Caco-2 (cell line): ENCODE measurements around the gene PCDHA10. TPM values are rescaled to one million over a fixed set of nuclear protein-coding genes. Genes with fewer than 3 reads are reported as not detected.

ENCODE experiments used
- BruUV-seq: library from RNA; stranded (reverse); fragments of 400-500 nt; replicated peaks from 2 replicates; lab custom pipeline; 2021; lab: Mats Ljungman, UMichigan
- CTCF ChIA-PET: fragments of 300-600 bp; sonication (Branson Sonifier 250); formaldehyde crosslinking; loops from one replicate; lab custom pipeline; 2022; ENCODE audit warnings: antibody characterized with exemption; lab: Charles Lee
- POLR2A ChIA-PET: fragments of 300-600 bp; sonication (Branson Sonifier 250); formaldehyde crosslinking; loops from one replicate; lab custom pipeline; 2022; ENCODE audit warnings: antibody characterized with exemption; lab: Charles Lee
- DNase-seq, 2 experiments: peaks; one replicate each; pipeline versions ENCODE4 v3.0.0 to v3.0.0-alpha.2; 2020 to 2022
- H3K27me3 ChIP-seq: replicated peaks from 2 replicates; pipeline ENCODE4 v1.6.0; 2011; ENCODE audit warnings: low read length; ENCODE audit not compliant: control insufficient read depth, insufficient read depth
- H3K36me3 ChIP-seq: 2 replicates; pipeline ENCODE4 v1.5.1; 2011; ENCODE audit warnings: low read length; ENCODE audit not compliant: control insufficient read depth, insufficient read depth
- H3K4me1 ChIP-seq: fragments of 250-450 bp; sonication (Bioruptor Pico); 2 replicates; pipeline ENCODE4 v1.5.1; 2020; ENCODE audit warnings: mild to moderate bottlenecking
- H3K4me3 ChIP-seq: 2 replicates; pipeline ENCODE4 v1.5.1; 2011; ENCODE audit warnings: low read depth, mild to moderate bottlenecking, control low read depth, low read length
- H3K9me3 ChIP-seq: fragments of 250-450 bp; sonication (Bioruptor Pico); 2 replicates; pipeline ENCODE4 v1.5.1; 2020; ENCODE audit warnings: mild to moderate bottlenecking, moderate library complexity
- H3K27ac Mint-ChIP-seq: one replicate; pipeline ENCODE4 v1.8.0; 2022; ENCODE audit warnings: mixed read lengths; ENCODE audit not compliant: unreplicated experiment
- H3K27me3 Mint-ChIP-seq: one replicate; pipeline ENCODE4 v1.8.0; 2022; ENCODE audit warnings: mixed read lengths; ENCODE audit not compliant: insufficient read depth, unreplicated experiment
- H3K36me3 Mint-ChIP-seq: one replicate; pipeline ENCODE4 v1.8.0; 2022; ENCODE audit warnings: mild to moderate bottlenecking, mixed read lengths; ENCODE audit not compliant: insufficient read depth, unreplicated experiment
- H3K4me1 Mint-ChIP-seq: one replicate; pipeline ENCODE4 v1.8.0; 2022; ENCODE audit warnings: low read depth, mixed read lengths; ENCODE audit not compliant: unreplicated experiment
- H3K4me3 Mint-ChIP-seq: one replicate; pipeline ENCODE4 v1.8.0; 2022; ENCODE audit warnings: mild to moderate bottlenecking, moderate library complexity, mixed read lengths; ENCODE audit not compliant: unreplicated experiment
- H3K9me3 Mint-ChIP-seq: one replicate; pipeline ENCODE4 v1.8.0; 2022; ENCODE audit warnings: mixed read lengths; ENCODE audit not compliant: unreplicated experiment
- CTCF ChIP-seq, 2 experiments: fragments of 200-600 bp in 1 of 2; IDR thresholded peaks; 1 replicate in 1 of 2; 2 replicates in 1 of 2; pipeline versions ENCODE4 v1.5.1 to v1.8.0; 2011 to 2022; ENCODE audit warnings: antibody characterized with exemption in 1 of 2, control low read depth in 1 of 2, inconsistent platforms in 1 of 2, low read depth in 1 of 2, low read length in 1 of 2, mild to moderate bottlenecking in 1 of 2, moderate library complexity in 1 of 2; ENCODE audit not compliant: insufficient read depth in 1 of 2, severe bottlenecking in 1 of 2, unreplicated experiment in 1 of 2
- intact Hi-C: fragments of 100-400 bp; cut with micrococcal nuclease; formaldehyde crosslinking; loops from one replicate; pipeline ENCODE4 v1.10.0; 2022; ENCODE audit not compliant: unreplicated experiment
- total RNA-seq: library from RNA; stranded (reverse); gene quantifications from 2 replicates; pipeline ENCODE4 v1.2.3, GENCODE V29; 2022

PCDHA10 gene
- total RNA-seq, 1 experiment from 2014 or later, result 0.02 TPM

GRCh38 chr5:140881889-140882590, 26.3 kb downstream of the PCDHA10 start, which contains the start of gene PCDHA13:
PCDHA13 (plus strand) TSS chr5:140882124; CDS start chr5:140882269, 145 bp downstream.
- no peaks in the 10 kb centered on the region for H3K4me1 Mint-ChIP-seq
- peaks cover 15% of the 10 kb centered on the region for H3K9me3 Mint-ChIP-seq
- H3K36me3 Mint-ChIP-seq, result no peaks in the 10 kb centered on the region
- TF ChIP-seq CTCF (IDR thresholded peaks at IDR 0.05; ENCODE audit: insufficient read depth in 1 of 2, low read depth in 1 of 2, low read length in 1 of 2, severe bottlenecking in 1 of 2, unreplicated experiment in 1 of 2), result no peak
- no TSS peak for BruUV-seq
- CTCF ChIA-PET, result no interaction called here
- H3K4me1 ChIP-seq, result no peaks in the 10 kb centered on the region
- POLR2A ChIA-PET, result no interaction called here
- no peak within 1 kb of the TSS for H3K4me3 Mint-ChIP-seq
- no peaks in the 10 kb centered on the region; the same call in 1 of the 2 replicates for H3K9me3 ChIP-seq
- intact Hi-C loops, result loop anchor here (1.0 kb wide), 1 partner anchor 159 kb away; no protein-coding TSS in a partner anchor
- no peak for DNase-seq
- no peak within 1 kb of the TSS for H3K27ac Mint-ChIP-seq
- no peak within 1 kb of the TSS for H3K4me3 ChIP-seq
- no peaks in the 10 kb centered on the region for H3K27me3 Mint-ChIP-seq
- H3K36me3 ChIP-seq, result no peaks in the 10 kb centered on the region
- H3K27me3 ChIP-seq, result no peaks in the 10 kb centered on the region

GRCh38 chr5:140882591-140882899, 26.8 kb downstream of the PCDHA10 start:
- Histone ChIP-seq H3K4me1 (no peaks in the 10 kb centered on the region), H3K4me3 (no peak overlapping the region), H3K27me3 (no peaks in the 10 kb centered on the region), H3K36me3 (no peaks in the 10 kb centered on the region), H3K9me3 (no peaks in the 10 kb centered on the region; the same call in 1 of the 2 replicates)
- H3K27ac Mint-ChIP-seq, result no peak overlapping the region
- BruUV-seq, result no TSS peak
- POLR2A ChIA-PET, result no interaction called here
- CTCF ChIA-PET, result no interaction called here
- H3K36me3 Mint-ChIP-seq, result no peaks in the 10 kb centered on the region
- H3K4me3 Mint-ChIP-seq, result no peak overlapping the region
- no peaks in the 10 kb centered on the region for H3K4me1 Mint-ChIP-seq
- TF ChIP-seq CTCF (IDR thresholded peaks at IDR 0.05; ENCODE audit: insufficient read depth in 1 of 2, low read depth in 1 of 2, low read length in 1 of 2, severe bottlenecking in 1 of 2, unreplicated experiment in 1 of 2), result no peak
- no peaks in the 10 kb centered on the region for H3K27me3 Mint-ChIP-seq
- DNase-seq, result no peak
- intact Hi-C loops, result loop anchor here (1.0 kb wide), 1 partner anchor 159 kb away; no protein-coding TSS in a partner anchor
- peaks cover 15% of the 10 kb centered on the region for H3K9me3 Mint-ChIP-seq

GRCh38 chr5:140883373-140883772, 27.7 kb downstream of the PCDHA10 start:
- Histone ChIP-seq H3K4me3 (no peak overlapping the region), H3K36me3 (no peaks in the 10 kb centered on the region), H3K27me3 (no peaks in the 10 kb centered on the region), H3K4me1 (no peaks in the 10 kb centered on the region), H3K9me3 (no peaks in the 10 kb centered on the region; the same call in 1 of the 2 replicates)
- H3K4me3 Mint-ChIP-seq, result no peak overlapping the region
- DNase-seq, result no peak
- TF ChIP-seq CTCF (IDR thresholded peaks at IDR 0.05; ENCODE audit: insufficient read depth in 1 of 2, low read depth in 1 of 2, low read length in 1 of 2, severe bottlenecking in 1 of 2, unreplicated experiment in 1 of 2), result no peak
- H3K4me1 Mint-ChIP-seq, result no peaks in the 10 kb centered on the region
- H3K27ac Mint-ChIP-seq, result no peak overlapping the region
- no peaks in the 10 kb centered on the region for H3K36me3 Mint-ChIP-seq
- intact Hi-C loops, result no loop called here
- no peaks in the 10 kb centered on the region for H3K27me3 Mint-ChIP-seq
- POLR2A ChIA-PET, result no interaction called here
- no TSS peak for BruUV-seq
- H3K9me3 Mint-ChIP-seq, result peaks cover 15% of the 10 kb centered on the region
- CTCF ChIA-PET, result no interaction called here
